Breast epithelium (tissue), 3 donors: ENCODE data around the gene PNPLA8.

Source experiments
- POLR2A ChIP-seq: fragments of 450-650 bp; IDR thresholded peaks from one replicate; pipeline ENCODE4 v1.6.1; 2016; ENCODE audit warnings: antibody characterized with exemption, mild to moderate bottlenecking, moderate library complexity
- TF ChIP-seq, protein P1 (sequence below), 3 donors: fragments of 450-650 bp; IDR thresholded peaks; one replicate each; pipeline ENCODE4 v1.5.1; 2016 to 2017; ENCODE audit warnings: antibody characterized with exemption in 3 of 3, mild to moderate bottlenecking in 3 of 3, moderate library complexity in 3 of 3

DNA sequence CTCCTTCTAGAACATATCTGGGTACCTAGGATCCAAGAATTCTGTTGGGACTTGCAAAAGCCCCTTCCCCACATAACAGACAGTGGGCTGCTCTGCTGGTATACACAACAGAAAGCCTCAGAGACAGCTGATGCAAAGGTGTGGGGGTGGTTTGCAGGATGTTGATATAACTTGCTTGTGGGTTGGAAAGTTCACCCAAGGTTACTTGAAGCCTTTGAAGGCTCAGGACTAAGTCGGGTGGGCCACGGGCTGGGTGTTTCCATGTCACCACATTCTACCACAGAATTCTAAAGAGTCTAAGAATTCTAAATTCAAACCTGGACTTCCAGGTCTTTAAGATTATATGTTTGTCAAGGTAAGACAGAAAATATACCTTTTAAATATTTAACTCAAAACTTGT lies 62.3 kb downstream of the PNPLA8 start:
- TF ChIP-seq, protein P1, sequence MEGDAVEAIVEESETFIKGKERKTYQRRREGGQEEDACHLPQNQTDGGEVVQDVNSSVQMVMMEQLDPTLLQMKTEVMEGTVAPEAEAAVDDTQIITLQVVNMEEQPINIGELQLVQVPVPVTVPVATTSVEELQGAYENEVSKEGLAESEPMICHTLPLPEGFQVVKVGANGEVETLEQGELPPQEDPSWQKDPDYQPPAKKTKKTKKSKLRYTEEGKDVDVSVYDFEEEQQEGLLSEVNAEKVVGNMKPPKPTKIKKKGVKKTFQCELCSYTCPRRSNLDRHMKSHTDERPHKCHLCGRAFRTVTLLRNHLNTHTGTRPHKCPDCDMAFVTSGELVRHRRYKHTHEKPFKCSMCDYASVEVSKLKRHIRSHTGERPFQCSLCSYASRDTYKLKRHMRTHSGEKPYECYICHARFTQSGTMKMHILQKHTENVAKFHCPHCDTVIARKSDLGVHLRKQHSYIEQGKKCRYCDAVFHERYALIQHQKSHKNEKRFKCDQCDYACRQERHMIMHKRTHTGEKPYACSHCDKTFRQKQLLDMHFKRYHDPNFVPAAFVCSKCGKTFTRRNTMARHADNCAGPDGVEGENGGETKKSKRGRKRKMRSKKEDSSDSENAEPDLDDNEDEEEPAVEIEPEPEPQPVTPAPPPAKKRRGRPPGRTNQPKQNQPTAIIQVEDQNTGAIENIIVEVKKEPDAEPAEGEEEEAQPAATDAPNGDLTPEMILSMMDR (IDR thresholded peaks at IDR 0.05) = no peak
- no peak for TF ChIP-seq POLR2A
